Stimulated activated CD4-positive, alpha-beta T cell treated with anti-CD3 and anti-CD28 coated beads, TNF-alpha, amount 100 ng/mL, for 4 hours (primary cell): ENCODE results near the gene FHIP2A.

Experiments used
- DNase-seq, 3 experiments: peaks; one replicate each; pipeline ENCODE4 v3.0.0-alpha.2; 2020; ENCODE audit warnings: low read depth in 3 of 3

FHIP2A gene

DNA sequence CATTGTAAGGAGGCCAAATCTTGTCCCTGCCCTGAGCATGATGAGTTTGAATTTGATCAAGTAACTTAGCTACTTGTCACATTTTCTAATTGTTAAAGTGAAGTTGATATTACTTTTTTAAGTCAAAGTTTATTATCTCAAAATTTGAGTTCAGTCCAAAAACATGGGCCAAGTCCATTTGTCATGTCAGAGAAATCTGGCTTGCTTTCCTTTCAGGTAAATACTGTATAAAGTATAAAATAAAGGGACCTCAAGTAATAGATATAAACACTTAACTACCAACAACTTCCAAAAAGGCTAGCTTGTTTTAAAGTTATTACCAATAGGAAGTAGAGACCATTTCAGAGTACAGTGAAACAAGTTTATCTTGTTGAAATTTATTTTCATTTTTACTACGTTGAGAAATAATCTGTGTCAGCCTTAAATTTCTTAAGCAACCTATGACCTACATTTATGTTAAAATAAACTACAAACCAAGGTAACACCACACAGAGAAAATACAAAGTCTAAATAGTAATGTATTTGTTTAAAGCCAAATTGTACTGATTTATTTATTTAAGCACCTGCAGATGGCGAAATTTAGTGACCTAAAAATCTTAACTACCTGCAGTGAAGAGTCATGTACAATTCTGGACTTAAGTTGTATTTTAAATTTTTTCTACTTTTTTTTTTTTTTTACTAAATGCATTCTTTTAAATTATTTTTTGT, 36.5 kb downstream of the FHIP2A start:
- DNase-seq: no peak

DNA sequence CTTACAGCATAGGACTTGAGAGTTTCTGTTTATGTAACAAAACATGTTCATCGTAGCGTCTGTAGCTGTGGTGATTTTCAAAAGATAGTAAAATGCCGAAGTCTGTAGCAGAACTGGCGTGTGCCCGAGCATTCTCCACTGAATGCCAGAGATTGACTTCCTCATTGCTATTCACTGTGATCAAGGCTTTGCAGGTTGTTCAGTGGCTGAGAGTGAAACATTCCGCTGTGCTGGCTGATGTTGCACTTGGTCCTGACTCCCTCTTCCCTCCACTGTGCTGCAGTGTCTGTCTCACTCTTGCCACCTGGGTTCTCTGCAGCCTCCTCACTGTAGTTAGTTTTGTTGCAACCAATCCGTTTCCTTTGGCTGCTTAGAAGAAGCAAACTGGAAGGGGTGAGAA, 37.6 kb downstream of the FHIP2A start:
- DNase-seq: no peak

DNA sequence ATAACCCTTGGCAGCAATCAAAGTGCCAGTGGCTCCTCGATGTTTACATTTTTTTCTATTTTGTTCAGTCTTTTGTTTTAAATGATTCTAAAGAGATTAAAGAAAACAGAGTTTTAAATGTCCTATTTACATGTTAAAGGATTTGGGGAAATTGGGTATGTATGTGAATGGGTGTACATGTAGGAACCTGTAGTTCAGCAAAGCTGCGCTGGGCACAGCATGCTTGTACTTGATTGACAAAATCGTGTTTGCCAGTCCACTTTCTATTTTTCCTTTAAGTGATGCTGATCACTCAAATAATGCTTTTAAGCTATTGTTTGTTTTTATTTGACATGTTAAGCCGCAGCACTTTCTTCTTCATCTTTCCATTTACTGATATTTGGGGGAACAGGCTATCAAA, 40.9 kb downstream of the FHIP2A start:
- no peak for DNase-seq

DNA sequence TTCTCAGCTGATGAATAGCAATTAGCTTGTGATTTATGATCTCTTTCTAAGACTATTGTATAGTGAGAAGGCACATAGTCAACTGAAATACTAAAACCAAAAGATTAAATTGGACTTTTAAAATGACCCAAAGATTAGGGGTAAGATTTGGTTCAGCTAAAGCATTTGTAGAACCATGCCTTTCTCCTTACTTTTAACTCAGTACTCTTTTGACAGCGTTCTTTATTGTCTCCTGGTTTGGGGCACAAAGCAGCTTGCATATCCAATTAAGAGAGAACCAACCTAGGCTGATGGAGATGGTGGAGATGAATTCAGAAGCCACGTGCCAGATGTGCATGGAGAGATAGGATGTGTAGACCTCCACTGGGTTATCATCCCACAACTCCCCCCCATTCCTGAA, 45.8 kb downstream of the FHIP2A start:
- DNase-seq: no peak

DNA sequence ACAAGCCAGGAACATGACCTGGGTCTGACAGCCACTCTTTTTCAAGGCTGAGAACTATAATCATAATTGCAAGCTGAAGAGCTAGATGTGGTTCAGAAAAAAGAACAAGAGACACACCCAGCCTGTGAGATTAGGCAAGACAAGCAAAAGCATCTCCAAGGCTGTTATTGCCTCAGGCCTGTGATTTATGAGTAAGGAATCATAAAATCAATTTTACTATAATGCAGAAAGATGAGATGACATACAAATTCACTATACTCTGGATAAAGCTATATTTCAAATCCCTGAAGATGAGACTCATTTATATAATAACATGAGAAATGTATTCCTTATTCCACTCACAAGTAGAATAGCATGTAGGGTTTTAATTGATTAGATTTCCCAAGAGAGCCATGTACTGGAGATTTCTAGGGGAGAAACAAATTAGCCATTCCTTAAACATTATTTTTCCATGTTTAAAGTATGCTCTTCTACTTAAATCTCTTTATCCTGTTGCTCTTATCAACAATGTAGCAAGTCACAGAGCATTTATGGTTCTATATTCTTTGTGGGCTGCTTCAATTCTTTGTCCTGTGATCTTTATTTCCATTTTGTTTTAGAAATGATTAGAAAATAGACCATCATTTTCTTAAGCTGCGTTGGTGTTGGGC, 47.4 kb downstream of the FHIP2A start:
- no peak for DNase-seq

DNA sequence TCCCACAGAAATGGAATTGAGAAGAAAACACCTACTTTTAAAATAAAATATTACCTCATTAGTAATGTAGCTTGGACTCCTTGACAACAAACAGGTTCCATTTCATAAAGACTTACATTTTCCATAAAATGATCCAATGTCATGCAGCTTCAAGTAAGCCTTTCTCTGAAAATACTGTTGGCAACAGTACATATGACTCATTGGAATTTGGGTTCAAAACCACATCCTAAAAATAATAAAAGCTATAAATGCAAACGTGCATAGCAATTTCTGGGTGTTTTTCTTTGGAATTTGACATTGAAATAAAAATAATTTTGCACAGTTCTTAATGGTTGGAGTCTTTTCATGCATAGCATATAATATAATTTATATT, 47.9 kb downstream of the FHIP2A start:
- no peak for DNase-seq

DNA sequence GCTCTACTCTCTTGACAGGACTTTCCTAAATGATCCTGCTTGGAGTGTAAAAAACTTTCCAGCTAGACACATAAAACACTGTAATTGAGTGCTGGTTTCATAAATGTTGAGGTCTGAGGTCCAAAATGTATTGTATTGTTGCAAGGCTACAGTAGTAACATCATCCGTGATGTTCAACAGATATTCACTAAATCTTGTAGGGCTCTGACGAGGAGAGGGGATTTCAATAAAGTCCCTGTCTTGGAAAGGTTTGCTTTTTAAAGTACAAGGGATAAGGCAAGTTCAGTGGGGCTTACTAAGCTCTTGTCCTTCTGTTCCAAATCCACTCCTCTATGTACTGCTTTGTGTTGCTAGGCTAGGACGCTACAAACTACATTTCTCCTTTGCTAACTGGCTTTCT, 48.9 kb downstream of the FHIP2A start:
- no peak for DNase-seq

DNA sequence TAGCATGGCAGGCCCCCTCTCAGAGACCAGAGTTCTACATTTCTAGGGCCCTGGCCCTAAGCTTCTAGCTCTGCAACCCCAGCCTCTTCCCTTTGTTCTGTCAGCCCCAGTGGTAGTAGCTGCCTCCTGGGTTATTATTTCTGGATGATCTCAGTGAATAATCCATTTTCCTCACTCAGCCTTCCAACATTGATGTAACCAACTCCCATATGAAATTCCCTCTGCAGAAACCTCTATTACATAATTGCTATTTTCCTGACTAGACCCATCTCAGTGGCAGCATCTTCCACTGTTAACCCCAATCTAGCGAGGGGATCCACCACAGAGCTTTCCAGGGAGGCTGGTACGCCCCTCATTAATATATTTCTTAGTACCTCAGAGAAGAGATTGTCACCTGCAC, 49.8 kb downstream of the FHIP2A start:
- no peak for DNase-seq
